ENCODE results near the gene YTHDC2. TPM values are rescaled to one million over a fixed set of nuclear protein-coding genes. Genes with fewer than 3 reads are reported as not detected.

The YTHDC2 gene
- total and polyA plus RNA-seq, 4 donors: 6.2 to 32.9 (median 14.8) TPM

- TF ChIP-seq ZBTB33 (IDR thresholded peaks at IDR 0.05) (no peak), RXRA (IDR thresholded peaks at IDR 0.05) (no peak)
These were observed 26.1 kb upstream of the YTHDC2 start (continued) for GRCh38 chr5:113487416-113487780.

GRCh38 chr5:113487781-113488644, 25.5 kb upstream of the YTHDC2 start, which contains the start of gene MCC:
MCC (minus strand) TSS chr5:113488453.
- Histone ChIP-seq H3K36me3 (ENCODE audit: control insufficient read depth in 4 of 4, insufficient read depth in 3 of 4, low read depth in 1 of 4, low read length in 3 of 4) (no peaks in the 10 kb centered on the region), H3K4me3 (ENCODE audit: low read depth in 1 of 3, low read length in 3 of 3) (peak within 1 kb of the TSS; percentile 46 to 71 (median 58)), H3K9ac (ENCODE audit: low read depth in 1 of 2, low read length in 2 of 2) (no peak within 1 kb of the TSS), H3K9me3 (ENCODE audit: control insufficient read depth in 4 of 4, low read length in 3 of 4) (peaks cover 0 to 23% (median 7%) of the 10 kb centered on the region in 4 donors), H3K27me3 (ENCODE audit: control insufficient read depth in 4 of 4, insufficient read depth in 4 of 4, low read length in 3 of 4) (peaks cover 2 to 6% (median 4%) of the 10 kb centered on the region in 4 donors), H3K27ac (ENCODE audit: low read depth in 1 of 2, low read length in 2 of 2) (no peak within 1 kb of the TSS), H3K4me1 (ENCODE audit: control insufficient read depth in 4 of 4, insufficient read depth in 4 of 4, low read length in 3 of 4) (peaks cover 6 to 18% (median 13%) of the 10 kb centered on the region in 4 donors)
- DNase-seq (ENCODE audit: low spot score): peak; percentile 41
- 2% methylated on average over 86 of the region's 86 CpGs for WGBS
- no peak for TF ChIP-seq ATF3 (IDR thresholded peaks at IDR 0.05)
- no peak for TF ChIP-seq TAF1 (conservative IDR thresholded peaks at IDR 0.05)
- TF ChIP-seq EGR1 (IDR thresholded peaks at IDR 0.05; ENCODE audit: low read depth in 2 of 2): no peak
- no peak for TF ChIP-seq JUND (IDR thresholded peaks at IDR 0.05)
- no peak for TF ChIP-seq YY1 (IDR thresholded peaks at IDR 0.05)
- no peak for TF ChIP-seq ZBTB33 (IDR thresholded peaks at IDR 0.05)
- TF ChIP-seq RAD21 (IDR thresholded peaks at IDR 0.05): no peak
- no peak for TF ChIP-seq FOXA1 (IDR thresholded peaks at IDR 0.05)

GRCh38 chr5:113488645-113489184, 24.8 kb upstream of the YTHDC2 start:
- Histone ChIP-seq H3K4me3 (ENCODE audit: low read depth in 1 of 3, low read length in 3 of 3) (peak overlapping the region; percentile 38 to 71 (median 54)), H3K9ac (ENCODE audit: low read depth in 1 of 2, low read length in 2 of 2) (no peak overlapping the region), H3K4me1 (ENCODE audit: control insufficient read depth in 4 of 4, insufficient read depth in 4 of 4, low read length in 3 of 4) (peaks cover 6 to 18% (median 13%) of the 10 kb centered on the region in 4 donors), H3K36me3 (ENCODE audit: control insufficient read depth in 4 of 4, insufficient read depth in 3 of 4, low read depth in 1 of 4, low read length in 3 of 4) (no peaks in the 10 kb centered on the region), H3K9me3 (ENCODE audit: control insufficient read depth in 4 of 4, low read length in 3 of 4) (peaks cover 0 to 23% (median 7%) of the 10 kb centered on the region in 4 donors), H3K27ac (ENCODE audit: low read depth in 1 of 2, low read length in 2 of 2) (no peak overlapping the region), H3K27me3 (ENCODE audit: control insufficient read depth in 4 of 4, insufficient read depth in 4 of 4, low read length in 3 of 4) (peaks cover 2 to 6% (median 4%) of the 10 kb centered on the region in 4 donors)
- TF ChIP-seq NR2F2 (IDR thresholded peaks at IDR 0.05): no peak
- TF ChIP-seq FOXA2 (IDR thresholded peaks at IDR 0.05): no peak
- TF ChIP-seq HNF4G (IDR thresholded peaks at IDR 0.05): no peak
- TF ChIP-seq JUND (IDR thresholded peaks at IDR 0.05): no peak
- TF ChIP-seq HNF4A (conservative IDR thresholded peaks at IDR 0.05): no peak
- TF ChIP-seq MAX (IDR thresholded peaks at IDR 0.05): no peak
- no peak for TF ChIP-seq TAF1 (conservative IDR thresholded peaks at IDR 0.05)
- TF ChIP-seq RAD21 (IDR thresholded peaks at IDR 0.05): no peak
- no peak for TF ChIP-seq YY1 (IDR thresholded peaks at IDR 0.05)
- TF ChIP-seq GABPA (IDR thresholded peaks at IDR 0.05 in 1 of 2, conservative IDR thresholded peaks at IDR 0.05 in 1 of 2): no peak
- no peak for TF ChIP-seq SP1 (IDR thresholded peaks at IDR 0.05)
- no peak for TF ChIP-seq REST (IDR thresholded peaks at IDR 0.05)
- no peak for TF ChIP-seq ATF3 (IDR thresholded peaks at IDR 0.05)
- no peak for DNase-seq (ENCODE audit: low spot score)
- 22% methylated on average over 20 of the region's 20 CpGs for WGBS
